ENCODE results near the gene MX1. TPM values are rescaled to one million over a fixed set of nuclear protein-coding genes. Genes with fewer than 3 reads are reported as not detected.

MX1 gene
- total RNA-seq, 1 donor from 2014 or later: 42.4 TPM

DNA sequence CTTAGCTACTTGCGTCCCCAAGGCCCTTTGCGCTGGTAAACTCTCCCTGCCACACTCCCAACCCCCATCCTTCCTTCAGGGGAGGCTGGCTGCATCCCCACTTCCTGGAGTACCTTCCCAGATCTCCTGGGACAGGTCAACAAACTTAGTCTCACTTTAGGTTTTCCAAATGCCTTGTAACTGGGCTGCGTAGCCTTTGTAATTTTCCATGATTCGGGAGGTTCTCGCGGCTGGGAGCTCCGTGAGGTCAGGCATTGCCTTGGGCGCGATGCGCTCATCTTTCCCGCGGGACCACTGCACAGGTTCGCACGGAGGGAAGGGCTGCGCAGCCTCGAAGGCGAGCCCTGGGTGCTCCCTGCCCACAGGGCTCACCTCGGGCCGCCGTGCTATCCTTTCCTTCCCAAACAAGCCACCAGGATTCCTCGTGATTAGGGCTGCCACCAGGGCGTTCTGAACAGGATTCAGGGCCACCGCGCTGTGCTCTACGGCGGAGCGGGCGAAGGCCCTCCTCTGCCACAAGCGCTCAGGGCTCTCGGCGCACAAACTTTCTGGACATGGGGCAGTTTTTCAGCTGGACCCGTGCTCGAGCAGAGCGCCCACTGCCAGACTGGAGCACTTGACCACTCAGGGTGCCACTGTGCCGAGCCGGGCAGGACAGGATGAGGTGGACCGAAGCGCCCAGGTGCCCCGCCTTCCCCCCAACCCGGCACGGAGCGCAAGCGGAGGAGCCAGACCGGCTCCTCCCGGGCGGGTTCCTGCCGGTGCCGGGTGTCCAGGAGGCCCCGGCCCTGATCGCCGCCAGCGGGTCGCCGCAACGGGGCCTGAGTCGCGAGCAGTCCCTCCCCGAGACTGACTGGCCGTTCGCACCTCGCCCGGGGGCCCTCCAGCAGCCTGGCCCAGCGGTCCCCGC, 80.8 kb downstream of the MX1 start:
- Mint-ChIP-seq H3K4me1 (peaks cover 4% of the 10 kb centered on the region), H3K27ac (no peak overlapping the region)
- peak in 1 of 2 experiments; percentile 44 for DNase-seq (ENCODE audit: low spot score in 2 of 2, unreplicated experiment in 2 of 2)

GRCh38 chr21:41507521-41508414, 81.7 kb downstream of the MX1 start, which contains the start of gene TMPRSS2:
TMPRSS2 (minus strand) TSS chr21:41508158; CDS start chr21:41498133, 10,025 bp downstream.
- Mint-ChIP-seq H3K27me3 (ENCODE audit: low read depth) (peaks cover 82% of the 10 kb centered on the region), H3K27ac (no peak within 1 kb of the TSS)
- peak in 1 of 2 experiments; percentile 48 for DNase-seq (ENCODE audit: low spot score in 2 of 2, unreplicated experiment in 2 of 2)

More for the DNA sequence above, 80.8 kb downstream of the MX1 start:
- Mint-ChIP-seq H3K4me3 (peak overlapping the region; percentile 66), H3K27me3 (ENCODE audit: low read depth) (peaks cover 83% of the 10 kb centered on the region), H3K36me3 (no peaks in the 10 kb centered on the region), H3K9me3 (no peaks in the 10 kb centered on the region)
- TF ChIP-seq, protein P1, sequence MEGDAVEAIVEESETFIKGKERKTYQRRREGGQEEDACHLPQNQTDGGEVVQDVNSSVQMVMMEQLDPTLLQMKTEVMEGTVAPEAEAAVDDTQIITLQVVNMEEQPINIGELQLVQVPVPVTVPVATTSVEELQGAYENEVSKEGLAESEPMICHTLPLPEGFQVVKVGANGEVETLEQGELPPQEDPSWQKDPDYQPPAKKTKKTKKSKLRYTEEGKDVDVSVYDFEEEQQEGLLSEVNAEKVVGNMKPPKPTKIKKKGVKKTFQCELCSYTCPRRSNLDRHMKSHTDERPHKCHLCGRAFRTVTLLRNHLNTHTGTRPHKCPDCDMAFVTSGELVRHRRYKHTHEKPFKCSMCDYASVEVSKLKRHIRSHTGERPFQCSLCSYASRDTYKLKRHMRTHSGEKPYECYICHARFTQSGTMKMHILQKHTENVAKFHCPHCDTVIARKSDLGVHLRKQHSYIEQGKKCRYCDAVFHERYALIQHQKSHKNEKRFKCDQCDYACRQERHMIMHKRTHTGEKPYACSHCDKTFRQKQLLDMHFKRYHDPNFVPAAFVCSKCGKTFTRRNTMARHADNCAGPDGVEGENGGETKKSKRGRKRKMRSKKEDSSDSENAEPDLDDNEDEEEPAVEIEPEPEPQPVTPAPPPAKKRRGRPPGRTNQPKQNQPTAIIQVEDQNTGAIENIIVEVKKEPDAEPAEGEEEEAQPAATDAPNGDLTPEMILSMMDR (IDR thresholded peaks at IDR 0.05; ENCODE audit: unreplicated experiment): no peak

GRCh38 chr21:41508415-41509144, 82.5 kb downstream of the MX1 start:
- no peak overlapping the region for H3K27ac Mint-ChIP-seq
- peaks cover 80% of the 10 kb centered on the region for H3K27me3 Mint-ChIP-seq (ENCODE audit: low read depth)
- TF ChIP-seq, protein P1 (IDR thresholded peaks at IDR 0.05; ENCODE audit: unreplicated experiment): no peak
- peak overlapping the region; percentile 49 for H3K4me3 Mint-ChIP-seq
- H3K9me3 Mint-ChIP-seq: no peaks in the 10 kb centered on the region
- no peaks in the 10 kb centered on the region for H3K36me3 Mint-ChIP-seq
- peaks cover 4% of the 10 kb centered on the region for H3K4me1 Mint-ChIP-seq
- DNase-seq (ENCODE audit: low spot score in 2 of 2, unreplicated experiment in 2 of 2): no peak

More at GRCh38 chr21:41507521-41508414, 81.7 kb downstream of the MX1 start, which contains the start of gene TMPRSS2:
- Mint-ChIP-seq H3K36me3 (no peaks in the 10 kb centered on the region), H3K4me1 (peaks cover 4% of the 10 kb centered on the region), H3K9me3 (no peaks in the 10 kb centered on the region), H3K4me3 (peak within 1 kb of the TSS; percentile 66)
- TF ChIP-seq, protein P1 (IDR thresholded peaks at IDR 0.05; ENCODE audit: unreplicated experiment): no peak

Other genes with a start within 250 kb of the MX1 start
- gene FAM3B, start 109.4 kb upstream of the MX1 start, total RNA-seq: 1.2 to 1.5 TPM (median 1.4 TPM) in 3 replicates
- 3.2 to 4.1 TPM (median 3.9 TPM) in 3 replicates for gene MX2, start 64.2 kb upstream of the MX1 start, total RNA-seq
- 1.3 to 2.6 TPM (median 1.9 TPM) in 3 replicates for gene TMPRSS2, start 81.9 kb downstream of the MX1 start, total RNA-seq

Measured in mesothelial cell of epicardium (in vitro differentiated cells).